Jurkat, Clone E6-1 (cell line): ENCODE data around the gene TMEM269.
"Not testable (repeated sequence)": the region's sequence is repeated elsewhere in the genome, so short reads cannot be mapped to it uniquely, and the experiment has no call there.

Source experiments
- DNase-seq: peaks from one replicate; pipeline ENCODE4 v3.0.0-alpha.2; 2011; ENCODE audit warnings: low read depth, low spot score
- H3K4me3 ChIP-seq: 2 replicates; pipeline ENCODE4 v1.5.1; 2011; ENCODE audit warnings: mild to moderate bottlenecking, low read length, control low read depth, moderate library complexity

TMEM269 gene

DNA sequence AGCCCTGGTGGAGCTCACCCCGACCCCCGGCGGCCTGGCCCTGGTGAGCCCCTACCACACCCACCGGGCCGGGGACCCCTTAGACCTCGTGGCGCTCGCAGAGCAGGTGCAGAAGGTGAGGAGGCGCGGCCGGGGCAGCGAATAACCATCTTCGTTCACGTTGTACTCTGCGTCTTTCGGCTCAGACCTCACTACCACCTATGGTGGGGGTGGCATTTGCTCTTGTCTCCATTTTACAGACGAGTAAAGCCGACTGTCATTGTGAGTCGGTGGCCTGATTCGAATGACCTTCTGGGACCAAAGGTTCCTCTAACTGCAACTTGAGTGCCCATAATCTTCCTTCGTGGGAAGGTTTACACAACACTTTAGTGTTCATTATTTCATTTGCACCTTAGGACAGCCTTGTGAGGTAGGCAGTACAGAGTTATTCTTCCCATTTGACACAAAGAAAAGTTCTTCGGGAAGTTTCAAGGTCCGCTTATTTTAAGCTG is 17.2 kb upstream of the TMEM269 start:
- DNase-seq: no peak
- peak overlapping the region; percentile 88 for H3K4me3 ChIP-seq

- no peak for DNase-seq
- peak overlapping the region; percentile 88 for H3K4me3 ChIP-seq
Observed at GRCh38 chr1:42768172-42768571, 16.6 kb upstream of the TMEM269 start.

DNA sequence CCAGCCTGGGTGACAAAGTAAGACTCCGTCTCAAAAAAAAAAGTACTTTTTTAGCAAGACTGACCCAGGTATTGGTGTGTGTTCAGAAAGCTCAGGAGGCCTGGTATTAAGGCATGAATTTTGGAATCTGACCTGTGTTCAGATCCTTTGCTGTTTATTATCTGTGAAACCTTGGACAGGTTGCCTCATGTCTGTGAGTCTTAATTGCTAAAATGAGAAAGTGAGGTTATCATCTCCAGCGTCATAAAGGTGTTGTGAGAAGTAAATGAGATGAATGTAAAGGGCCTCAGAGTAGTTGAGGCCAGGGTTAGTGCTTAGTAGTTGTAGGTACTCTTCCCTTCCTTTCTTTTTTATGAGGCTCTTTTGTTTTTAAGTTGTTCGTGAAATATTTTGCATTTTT is 15.0 kb upstream of the TMEM269 start:
- H3K4me3 ChIP-seq: no peak overlapping the region
- no peak for DNase-seq

- DNase-seq: no peak
- H3K4me3 ChIP-seq: no peak overlapping the region
Observed at GRCh38 chr1:42773420-42773819, 11.4 kb upstream of the TMEM269 start.

DNA sequence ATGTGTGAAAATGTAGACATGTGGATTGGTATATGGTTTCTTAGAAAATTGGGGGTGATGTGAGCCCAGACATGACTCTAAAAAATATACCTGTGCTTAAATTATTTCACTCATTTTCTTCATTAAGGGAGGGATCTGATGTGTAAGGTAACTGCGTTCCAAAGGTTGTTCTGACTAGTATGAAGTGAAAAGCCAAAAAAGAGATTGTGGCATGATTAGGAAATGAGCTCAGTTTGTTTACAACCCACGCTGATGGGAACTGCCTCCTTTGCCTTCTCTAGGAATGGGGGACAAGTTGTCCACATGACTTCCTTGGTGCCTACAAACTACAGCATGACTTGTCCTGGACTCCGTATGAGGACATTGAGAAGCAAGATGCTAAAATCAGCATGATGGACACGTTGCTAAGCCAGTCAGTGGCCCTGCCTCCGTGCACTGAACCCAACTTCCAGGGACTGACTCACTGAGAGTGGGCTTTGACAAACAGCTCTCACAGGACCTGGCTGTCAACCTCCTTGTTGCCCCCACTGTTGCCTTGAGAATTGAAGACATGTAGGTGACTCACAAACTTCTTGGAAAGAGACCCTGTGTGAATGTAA is 9.8 kb upstream of the TMEM269 start:
- no peak for DNase-seq
- no peak overlapping the region for H3K4me3 ChIP-seq

DNA sequence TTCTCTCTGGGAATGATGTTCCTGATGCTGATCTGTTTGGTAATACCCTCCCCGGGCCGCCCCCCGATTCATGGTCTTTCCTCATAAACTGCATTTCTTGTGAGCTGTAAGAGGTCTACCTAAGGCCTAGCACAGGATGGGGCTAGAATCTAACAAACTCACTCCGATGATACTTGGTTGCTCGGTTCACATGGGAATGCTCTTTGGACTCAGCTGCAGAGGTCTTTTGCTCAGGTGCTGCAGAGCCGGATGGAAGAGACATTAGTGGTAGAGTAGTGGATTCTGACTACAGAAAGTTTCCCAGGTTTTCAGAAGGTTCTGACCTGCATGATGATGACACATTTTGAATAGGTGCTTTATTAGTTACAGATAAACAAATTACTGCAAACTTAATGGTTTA is 8.3 kb upstream of the TMEM269 start:
- no peak for DNase-seq
- no peak overlapping the region for H3K4me3 ChIP-seq

DNA sequence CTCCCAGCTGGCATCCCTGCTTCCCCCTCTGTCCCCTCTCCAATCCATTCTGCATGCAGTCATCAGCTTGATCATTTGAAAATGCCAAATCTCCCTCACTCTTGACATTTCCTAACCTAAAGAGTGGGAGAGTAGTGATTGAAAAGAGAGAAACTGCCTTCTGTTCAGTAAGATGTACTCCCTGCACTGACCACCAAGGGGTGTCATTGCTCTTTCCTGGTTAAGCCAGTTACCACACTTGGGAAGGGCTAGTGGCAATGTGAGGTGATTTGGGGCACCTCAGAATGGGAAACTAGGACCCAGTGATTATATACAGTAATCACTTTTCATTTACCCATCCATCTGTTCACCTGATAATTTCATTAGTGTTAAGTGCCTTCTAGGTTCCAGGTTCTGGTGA is 6.9 kb upstream of the TMEM269 start:
- DNase-seq: peak; percentile 31
- no peak overlapping the region for H3K4me3 ChIP-seq

- no peak for DNase-seq
- H3K4me3 ChIP-seq: no peak overlapping the region
Observed at GRCh38 chr1:42779725-42780124, 5.1 kb upstream of the TMEM269 start.

DNA sequence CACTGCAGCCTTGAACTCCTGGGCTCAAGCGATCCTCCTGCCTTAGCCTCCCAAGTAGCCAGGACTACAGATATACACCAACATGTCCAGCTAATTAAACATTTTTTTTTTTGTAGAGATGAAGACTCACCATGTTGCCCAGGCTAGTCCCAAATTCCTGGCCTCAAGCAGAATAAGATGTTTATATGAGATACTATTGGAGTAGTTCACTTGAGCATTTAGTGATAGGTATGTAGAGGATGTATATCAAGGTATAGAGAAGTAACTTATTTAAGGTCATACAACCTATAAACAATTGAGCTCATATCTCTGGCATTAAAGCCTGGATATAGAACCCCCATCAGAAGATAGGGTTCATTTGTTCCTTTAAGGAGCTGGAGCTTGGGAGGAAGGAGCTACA is 4.6 kb upstream of the TMEM269 start:
- no peak for DNase-seq
- no peak overlapping the region for H3K4me3 ChIP-seq

- H3K4me3 ChIP-seq: no peak overlapping the region
- DNase-seq: no peak
Observed at GRCh38 chr1:42783092-42783491, 1.7 kb upstream of the TMEM269 start.

GRCh38 chr1:42784547-42784945 is 245 bp upstream of the TMEM269 start:
- H3K4me3 ChIP-seq: no peak overlapping the region
- no peak for DNase-seq

GRCh38 chr1:42786097-42786496 is 1.3 kb downstream of the TMEM269 start:
- no peak overlapping the region for H3K4me3 ChIP-seq
- DNase-seq: no peak

- H3K4me3 ChIP-seq: no peak overlapping the region
- no peak for DNase-seq
Observed at GRCh38 chr1:42788021-42788420, 3.2 kb downstream of the TMEM269 start.

DNA sequence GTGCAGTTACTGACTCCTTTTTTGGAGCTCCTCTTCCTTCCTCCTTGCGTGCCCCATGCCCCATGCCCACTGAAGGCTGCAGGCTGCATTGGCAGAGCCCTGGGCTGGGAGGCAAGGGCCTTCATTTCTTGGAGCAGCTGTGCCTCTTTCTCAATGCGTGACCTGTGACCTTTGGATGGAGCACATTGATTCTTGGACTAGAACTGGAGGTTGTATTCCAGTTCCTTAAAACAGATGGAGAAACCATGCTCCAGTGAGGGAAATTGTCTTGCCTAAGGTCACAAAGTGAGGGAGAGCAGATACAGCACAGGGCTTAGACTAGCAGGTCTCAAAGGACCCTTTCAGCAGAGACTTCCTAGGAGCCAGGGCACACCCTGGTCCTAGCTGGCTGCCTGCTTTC is 9.0 kb downstream of the TMEM269 start:
- DNase-seq: no peak
- H3K4me3 ChIP-seq: no peak overlapping the region

DNA sequence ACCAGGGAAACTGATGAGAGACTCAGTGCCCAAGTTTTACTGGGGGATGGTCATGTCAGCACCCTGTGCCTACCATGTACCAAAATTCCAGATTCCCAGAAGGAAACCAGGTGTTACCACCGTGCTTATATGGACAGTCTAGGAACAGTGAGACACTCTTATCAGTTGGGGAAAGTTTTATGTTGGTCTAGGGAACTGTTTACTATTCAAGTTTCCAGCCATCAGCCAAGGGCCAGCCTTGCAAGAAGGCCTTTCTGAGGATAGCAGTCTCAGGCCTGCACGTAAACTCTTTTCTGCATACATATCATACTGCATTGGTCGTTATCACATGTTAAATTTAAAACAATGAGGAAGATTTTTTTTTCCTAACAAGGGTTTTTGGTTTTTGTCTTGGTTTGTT is 12.6 kb downstream of the TMEM269 start:
- no peak for DNase-seq
- no peak overlapping the region for H3K4me3 ChIP-seq

DNA sequence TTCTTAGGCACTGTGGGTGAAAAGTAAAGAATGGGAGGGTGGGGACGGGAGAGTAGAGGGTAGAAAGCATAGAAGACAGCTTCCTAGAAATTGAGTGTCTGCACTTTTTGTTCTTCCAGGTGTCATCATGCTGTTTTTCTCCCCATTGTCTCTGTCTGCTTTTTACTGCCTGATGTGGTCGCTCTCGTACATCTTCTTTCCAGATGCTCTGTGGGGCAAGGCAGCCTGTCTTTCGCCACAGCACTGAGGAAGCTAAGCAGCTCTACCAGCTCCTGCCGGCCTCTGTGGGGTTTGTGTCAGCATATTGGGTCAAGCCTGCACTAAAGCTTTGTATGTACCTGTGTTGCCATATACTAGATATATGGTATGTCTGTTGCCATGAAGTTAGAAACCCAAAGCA is 13.2 kb downstream of the TMEM269 start:
- H3K4me3 ChIP-seq: no peak overlapping the region
- no peak for DNase-seq

DNA sequence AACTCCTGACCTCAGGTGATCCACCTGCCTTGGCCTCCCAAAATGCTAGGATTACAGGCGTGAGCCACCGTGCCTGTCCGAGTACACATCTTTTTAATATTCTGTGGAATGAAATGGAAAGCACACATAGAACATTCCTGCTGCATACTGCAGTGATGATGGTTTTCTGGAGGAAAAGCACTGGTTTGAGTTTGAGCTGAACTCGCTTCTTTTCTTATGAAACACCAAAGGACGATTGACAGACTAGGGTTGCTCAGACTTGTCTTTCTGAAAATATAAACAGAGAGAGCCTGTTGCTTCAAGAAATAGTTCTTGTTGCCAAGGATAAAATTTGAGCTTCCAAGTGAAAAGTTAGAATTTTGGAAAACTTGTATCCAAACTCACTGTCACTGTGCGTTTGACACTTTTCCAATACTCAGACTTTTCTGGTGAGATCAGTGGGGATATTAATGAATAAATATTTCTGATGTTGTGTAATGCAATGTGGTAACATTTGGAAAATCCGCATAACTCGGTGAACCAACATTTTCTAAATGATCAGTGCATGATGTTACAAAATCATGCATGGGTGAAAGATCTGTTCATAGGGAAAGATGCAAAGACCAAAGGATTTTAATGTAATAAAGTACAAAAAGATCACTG is 17.2 kb downstream of the TMEM269 start:
- no peak overlapping the region for H3K4me3 ChIP-seq
- DNase-seq: no peak

- DNase-seq: no peak
- no peak overlapping the region for H3K4me3 ChIP-seq
Observed at GRCh38 chr1:42806171-42806570, 21.4 kb downstream of the TMEM269 start.

DNA sequence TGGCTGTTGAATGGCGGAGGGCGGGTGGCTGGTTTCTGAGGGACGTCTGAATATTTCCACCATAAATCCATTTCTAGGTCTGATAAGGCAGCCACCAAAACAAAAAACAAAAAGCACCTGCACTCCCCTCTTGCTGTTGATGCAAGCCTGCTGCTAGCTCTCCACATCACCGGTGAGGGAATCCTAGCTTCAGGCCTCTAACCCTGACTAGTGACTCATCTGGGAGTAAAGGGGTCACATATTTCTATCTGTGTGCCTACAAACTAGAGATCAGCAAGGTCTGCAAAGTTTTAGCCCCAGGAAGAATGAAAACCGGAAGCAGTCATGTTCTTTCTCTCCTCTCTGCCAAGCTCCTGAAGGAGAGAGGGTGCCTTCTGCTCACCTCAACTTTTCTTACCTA is 21.8 kb downstream of the TMEM269 start:
- H3K4me3 ChIP-seq: no peak overlapping the region
- DNase-seq: no peak

GRCh38 chr1:42807056-42807668 is 22.4 kb downstream of the TMEM269 start:
- no peak for DNase-seq

DNA sequence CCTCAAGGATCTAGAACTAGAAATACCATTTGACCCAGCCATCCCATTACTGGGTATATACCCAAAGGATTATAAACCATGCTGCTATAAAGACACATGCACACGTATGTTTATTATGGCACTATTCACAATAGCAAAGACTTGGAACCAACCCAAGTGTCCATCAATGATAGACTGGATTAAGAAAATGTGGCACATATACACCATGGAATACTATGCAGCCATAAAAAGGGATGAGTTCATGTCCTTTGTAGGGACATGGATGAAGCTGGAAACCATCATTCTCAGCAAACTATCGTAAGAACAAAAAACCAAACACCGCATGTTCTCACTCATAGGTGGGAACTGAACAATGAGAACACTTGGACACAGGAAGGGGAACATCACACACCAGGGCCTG is 30.0 kb downstream of the TMEM269 start:
- DNase-seq, H3K4me3 ChIP-seq: not testable (repeated sequence)

More at GRCh38 chr1:42807056-42807668, 22.4 kb downstream of the TMEM269 start:
- no peak overlapping the region for H3K4me3 ChIP-seq
